ENCODE data around the gene SV2A.

DNA sequence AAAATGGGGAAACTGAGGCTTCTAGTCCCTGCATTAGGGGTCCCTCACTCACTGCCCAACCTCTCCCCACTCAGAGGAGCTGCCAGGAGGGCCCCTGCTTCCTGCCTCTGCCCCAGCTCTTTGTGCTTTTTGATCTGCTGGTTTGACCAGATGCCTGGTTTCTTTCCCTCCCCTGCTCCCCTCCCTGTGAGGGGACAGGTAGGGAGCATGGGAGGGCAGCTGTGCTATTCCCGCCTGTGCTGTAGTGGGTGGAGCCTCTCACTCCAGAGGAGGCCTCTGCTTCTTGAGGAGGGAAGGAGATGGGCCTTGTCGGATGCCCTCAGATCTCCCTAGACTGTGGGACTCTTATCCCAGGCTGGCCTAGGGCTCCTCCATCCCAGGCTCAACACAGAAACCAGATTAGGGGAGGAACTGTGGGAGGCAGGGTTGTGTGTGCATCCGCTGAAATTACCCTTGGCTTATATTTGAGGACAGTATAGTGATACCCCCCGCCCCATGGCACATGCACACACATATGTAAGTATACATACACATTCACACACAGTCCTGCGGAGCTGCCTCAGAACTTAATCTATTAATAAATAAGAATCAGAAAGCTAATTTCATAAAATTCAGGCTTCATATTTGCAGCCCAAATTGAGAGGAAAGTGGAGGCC, 13.7 kb downstream of the SV2A start:
- TF ChIP-seq, protein P1, sequence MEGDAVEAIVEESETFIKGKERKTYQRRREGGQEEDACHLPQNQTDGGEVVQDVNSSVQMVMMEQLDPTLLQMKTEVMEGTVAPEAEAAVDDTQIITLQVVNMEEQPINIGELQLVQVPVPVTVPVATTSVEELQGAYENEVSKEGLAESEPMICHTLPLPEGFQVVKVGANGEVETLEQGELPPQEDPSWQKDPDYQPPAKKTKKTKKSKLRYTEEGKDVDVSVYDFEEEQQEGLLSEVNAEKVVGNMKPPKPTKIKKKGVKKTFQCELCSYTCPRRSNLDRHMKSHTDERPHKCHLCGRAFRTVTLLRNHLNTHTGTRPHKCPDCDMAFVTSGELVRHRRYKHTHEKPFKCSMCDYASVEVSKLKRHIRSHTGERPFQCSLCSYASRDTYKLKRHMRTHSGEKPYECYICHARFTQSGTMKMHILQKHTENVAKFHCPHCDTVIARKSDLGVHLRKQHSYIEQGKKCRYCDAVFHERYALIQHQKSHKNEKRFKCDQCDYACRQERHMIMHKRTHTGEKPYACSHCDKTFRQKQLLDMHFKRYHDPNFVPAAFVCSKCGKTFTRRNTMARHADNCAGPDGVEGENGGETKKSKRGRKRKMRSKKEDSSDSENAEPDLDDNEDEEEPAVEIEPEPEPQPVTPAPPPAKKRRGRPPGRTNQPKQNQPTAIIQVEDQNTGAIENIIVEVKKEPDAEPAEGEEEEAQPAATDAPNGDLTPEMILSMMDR (tag by site-specific recombination; IDR thresholded peaks at IDR 0.05), result no peak
- TF ChIP-seq REST (tag by site-specific recombination; IDR thresholded peaks at IDR 0.05) (no peak), YY1 (tag by site-specific recombination; IDR thresholded peaks at IDR 0.05) (no peak), ZBTB17 (tag by site-specific recombination; IDR thresholded peaks at IDR 0.05) (0 out of 2 replicates have a peak, but pooled peaks have one; percentile 15), REPIN1 (tag by site-specific recombination; IDR thresholded peaks at IDR 0.05; ENCODE audit: low read depth) (no peak)
